ENCODE results near the gene MAIP1.

The MAIP1 gene

GRCh38 chr2:199914372-199914958 lies 40.9 kb upstream of the MAIP1 start:
- Histone ChIP-seq H3K4me1 (ENCODE audit: control insufficient read depth, low read length) (peaks cover 26% of the 10 kb centered on the region), H3K4me3 (ENCODE audit: low read length) (peak overlapping the region; percentile 50; the same call in 1 of the 2 replicates), H3K36me3 (ENCODE audit: control insufficient read depth, low read length) (peaks cover 71% of the 10 kb centered on the region), H3F3A (ENCODE audit: control insufficient read depth, insufficient read depth) (no peaks in the 10 kb centered on the region; the same call in 1 of the 2 replicates), H3K79me2 (ENCODE audit: control insufficient read depth, low read length) (peaks cover 88% of the 10 kb centered on the region), H3K9me2 (replicated peaks; ENCODE audit: control insufficient read depth, low read length) (no peaks in the 10 kb centered on the region), H3K27me3 (ENCODE audit: control insufficient read depth, low read length) (no peaks in the 10 kb centered on the region), H3K27ac (ENCODE audit: low read depth, low read length) (no peak overlapping the region), H4K20me1 (ENCODE audit: control insufficient read depth, insufficient read depth, low read depth, low read length) (0 out of 2 replicates have a peak, but pooled peaks cover 11% of the 10 kb centered on the region), H3K9me3 (ENCODE audit: control insufficient read depth, insufficient read depth, low read length) (peaks cover 17% of the 10 kb centered on the region), H3K4me2 (ENCODE audit: low read length) (peak overlapping the region; percentile 44)
- TF ChIP-seq CTCF (IDR thresholded peaks at IDR 0.05; ENCODE audit: low read depth, low read length, poor library complexity, severe bottlenecking), result no peak
- no peak for TF ChIP-seq EZH2phosphoT487 (IDR thresholded peaks at IDR 0.05; ENCODE audit: borderline replicate concordance, low read length)

DNA sequence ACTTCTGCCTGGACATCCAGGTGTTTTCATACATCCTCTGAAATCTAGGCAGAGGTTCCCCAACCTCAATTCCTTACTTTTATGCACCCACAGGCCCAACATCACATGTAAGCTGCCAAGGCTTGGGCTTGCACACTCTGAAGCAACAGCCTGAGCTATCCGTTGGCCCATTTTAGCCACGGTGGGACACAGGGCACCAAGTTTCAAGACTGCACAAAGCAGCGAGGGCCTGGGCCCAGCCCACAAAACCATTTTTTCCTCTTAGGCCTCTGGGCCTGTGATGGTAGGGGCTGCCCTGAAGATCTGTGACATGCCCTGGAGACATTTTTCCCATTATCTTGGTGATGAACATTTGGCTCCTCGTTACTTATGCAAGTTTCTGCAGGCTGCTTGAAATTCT lies 38.4 kb upstream of the MAIP1 start:
- no peak overlapping the region for H3K27ac ChIP-seq (ENCODE audit: low read depth, low read length)
- H3K27me3 ChIP-seq (ENCODE audit: control insufficient read depth, low read length), result no peaks in the 10 kb centered on the region
- no peaks in the 10 kb centered on the region; the same call in 1 of the 2 replicates for H3F3A ChIP-seq (ENCODE audit: control insufficient read depth, insufficient read depth)
- no peaks in the 10 kb centered on the region for H3K9me2 ChIP-seq (replicated peaks; ENCODE audit: control insufficient read depth, low read length)
- H3K4me3 ChIP-seq (ENCODE audit: low read length), result no peak overlapping the region
- H3K79me2 ChIP-seq (ENCODE audit: control insufficient read depth, low read length), result peaks cover 91% of the 10 kb centered on the region
- peaks cover 17% of the 10 kb centered on the region for H3K9me3 ChIP-seq (ENCODE audit: control insufficient read depth, insufficient read depth, low read length)
- TF ChIP-seq CTCF (IDR thresholded peaks at IDR 0.05; ENCODE audit: low read depth, low read length, poor library complexity, severe bottlenecking) (no peak), EZH2phosphoT487 (IDR thresholded peaks at IDR 0.05; ENCODE audit: borderline replicate concordance, low read length) (no peak)
- no peak overlapping the region for H3K4me2 ChIP-seq (ENCODE audit: low read length)
- 0 out of 2 replicates have a peak, but pooled peaks cover 14% of the 10 kb centered on the region for H4K20me1 ChIP-seq (ENCODE audit: control insufficient read depth, insufficient read depth, low read depth, low read length)
- H3K36me3 ChIP-seq (ENCODE audit: control insufficient read depth, low read length), result peaks cover 69% of the 10 kb centered on the region
- H3K4me1 ChIP-seq (ENCODE audit: control insufficient read depth, low read length), result peaks cover 16% of the 10 kb centered on the region

DNA sequence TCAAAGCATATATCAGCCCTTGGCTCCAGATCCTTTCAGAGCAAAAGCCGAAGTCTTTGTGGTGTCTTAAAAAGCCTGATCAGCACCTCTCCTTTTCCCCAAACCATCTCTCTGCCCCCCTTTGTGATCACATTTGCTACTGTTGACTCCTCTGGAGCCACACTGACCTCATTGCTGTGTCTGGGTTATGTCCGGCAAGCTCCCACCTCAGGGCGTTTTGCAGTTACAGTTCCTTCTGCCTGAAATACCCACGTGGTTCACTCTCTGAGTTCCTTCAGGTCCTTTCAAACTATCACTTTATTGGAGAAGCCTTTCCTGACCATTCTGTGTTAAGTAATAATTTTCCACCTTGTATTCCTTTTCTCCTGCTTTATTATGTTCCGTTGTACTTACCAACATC lies 32.5 kb upstream of the MAIP1 start:
- peaks cover 69% of the 10 kb centered on the region for H3K36me3 ChIP-seq (ENCODE audit: control insufficient read depth, low read length)
- H3K79me2 ChIP-seq (ENCODE audit: control insufficient read depth, low read length), result peaks cover 90% of the 10 kb centered on the region
- no peaks in the 10 kb centered on the region for H3K4me1 ChIP-seq (ENCODE audit: control insufficient read depth, low read length)
- no peaks in the 10 kb centered on the region for H3K9me2 ChIP-seq (replicated peaks; ENCODE audit: control insufficient read depth, low read length)
- H4K20me1 ChIP-seq (ENCODE audit: control insufficient read depth, insufficient read depth, low read depth, low read length), result peaks cover 8% of the 10 kb centered on the region; the same call in 1 of the 2 replicates
- H3K27ac ChIP-seq (ENCODE audit: low read depth, low read length), result no peak overlapping the region
- peaks cover 5% of the 10 kb centered on the region; the same call in 1 of the 2 replicates for H3F3A ChIP-seq (ENCODE audit: control insufficient read depth, insufficient read depth)
- no peaks in the 10 kb centered on the region for H3K9me3 ChIP-seq (ENCODE audit: control insufficient read depth, insufficient read depth, low read length)
- no peak overlapping the region for H3K4me2 ChIP-seq (ENCODE audit: low read length)
- no peak overlapping the region for H3K4me3 ChIP-seq (ENCODE audit: low read length)
- H3K27me3 ChIP-seq (ENCODE audit: control insufficient read depth, low read length), result no peaks in the 10 kb centered on the region
- TF ChIP-seq EZH2phosphoT487 (IDR thresholded peaks at IDR 0.05; ENCODE audit: borderline replicate concordance, low read length), result no peak
- no peak for TF ChIP-seq CTCF (IDR thresholded peaks at IDR 0.05; ENCODE audit: low read depth, low read length, poor library complexity, severe bottlenecking)
